ENCODE results near the gene FASTK.
A peak's percentile ranks its signal among the peaks of the same experiment; 100 is the strongest.

The FASTK gene

DNA sequence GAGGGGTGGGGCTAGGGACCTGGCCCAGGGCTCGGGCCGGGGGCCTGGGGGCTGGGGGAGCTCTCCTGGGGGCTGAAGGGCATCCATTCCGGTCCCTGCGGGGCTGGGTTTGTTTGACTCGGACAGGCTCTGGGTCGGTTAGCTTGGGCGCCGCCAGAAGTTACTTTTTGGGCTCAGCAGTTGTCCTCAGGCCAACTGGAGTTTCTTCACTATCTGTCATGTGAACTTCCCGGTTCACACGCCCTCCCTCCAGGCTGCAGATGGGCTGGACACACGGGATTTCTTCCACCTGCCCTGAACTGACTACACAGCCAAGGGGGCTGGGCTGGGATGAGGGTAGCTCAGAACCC lies 17.4 kb downstream of the FASTK start:
- DNase-seq, result no peak

DNA sequence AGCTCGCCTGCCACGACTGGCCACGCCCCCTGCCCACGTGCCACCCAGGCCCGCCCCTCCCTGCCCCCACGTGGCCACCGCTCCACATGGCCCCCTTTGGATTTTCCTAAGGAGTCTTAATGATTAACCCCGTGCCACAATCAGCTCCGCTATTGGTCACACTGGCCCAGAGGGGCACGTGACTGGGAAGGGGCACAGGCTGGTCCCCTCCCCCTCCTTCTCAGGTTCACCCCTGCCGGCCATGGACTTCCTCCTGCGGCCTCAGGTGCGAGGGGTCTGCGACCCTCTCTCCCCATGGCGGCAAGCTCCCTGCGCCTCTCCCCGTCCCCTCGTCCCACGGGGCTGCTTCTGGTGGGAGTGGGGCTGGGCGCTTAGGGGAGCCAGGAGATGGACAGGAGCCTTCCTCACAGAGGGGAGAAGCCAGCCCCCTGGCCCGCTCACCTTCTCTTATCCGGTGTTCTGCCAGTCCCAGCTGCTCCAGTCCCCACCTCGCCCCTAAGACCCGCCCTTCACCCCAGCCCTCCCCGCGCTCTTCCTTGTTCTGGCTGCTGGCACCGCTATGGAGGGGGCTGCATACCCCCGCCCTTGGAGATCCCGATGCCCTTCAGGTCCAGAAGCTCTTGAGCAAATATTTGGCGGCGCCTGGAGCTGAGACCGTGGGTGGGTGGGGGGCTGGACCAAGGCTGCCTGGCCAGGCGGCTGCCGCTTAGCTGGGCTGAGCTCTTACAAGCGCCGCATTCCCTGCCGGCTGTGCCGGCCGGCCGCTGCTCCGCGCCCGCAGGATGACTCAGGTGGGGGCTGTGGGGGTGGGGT lies 18.0 kb downstream of the FASTK start:
- DNase-seq, result no peak

DNA sequence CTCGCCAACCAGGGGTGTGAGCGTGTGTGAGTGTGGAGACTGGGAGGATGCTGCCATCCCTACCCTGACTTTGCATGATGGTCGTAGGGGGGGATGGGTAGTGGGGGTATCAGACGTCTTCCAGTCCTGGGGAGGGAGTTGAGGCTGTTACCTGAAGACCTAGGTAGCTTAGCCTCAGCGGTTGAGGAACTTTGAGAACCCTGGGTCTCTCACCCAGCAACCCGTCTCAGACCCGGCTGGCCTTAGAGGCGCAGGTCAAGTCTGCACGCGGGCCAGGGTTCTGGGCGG lies 18.6 kb downstream of the FASTK start:
- no peak for DNase-seq

DNA sequence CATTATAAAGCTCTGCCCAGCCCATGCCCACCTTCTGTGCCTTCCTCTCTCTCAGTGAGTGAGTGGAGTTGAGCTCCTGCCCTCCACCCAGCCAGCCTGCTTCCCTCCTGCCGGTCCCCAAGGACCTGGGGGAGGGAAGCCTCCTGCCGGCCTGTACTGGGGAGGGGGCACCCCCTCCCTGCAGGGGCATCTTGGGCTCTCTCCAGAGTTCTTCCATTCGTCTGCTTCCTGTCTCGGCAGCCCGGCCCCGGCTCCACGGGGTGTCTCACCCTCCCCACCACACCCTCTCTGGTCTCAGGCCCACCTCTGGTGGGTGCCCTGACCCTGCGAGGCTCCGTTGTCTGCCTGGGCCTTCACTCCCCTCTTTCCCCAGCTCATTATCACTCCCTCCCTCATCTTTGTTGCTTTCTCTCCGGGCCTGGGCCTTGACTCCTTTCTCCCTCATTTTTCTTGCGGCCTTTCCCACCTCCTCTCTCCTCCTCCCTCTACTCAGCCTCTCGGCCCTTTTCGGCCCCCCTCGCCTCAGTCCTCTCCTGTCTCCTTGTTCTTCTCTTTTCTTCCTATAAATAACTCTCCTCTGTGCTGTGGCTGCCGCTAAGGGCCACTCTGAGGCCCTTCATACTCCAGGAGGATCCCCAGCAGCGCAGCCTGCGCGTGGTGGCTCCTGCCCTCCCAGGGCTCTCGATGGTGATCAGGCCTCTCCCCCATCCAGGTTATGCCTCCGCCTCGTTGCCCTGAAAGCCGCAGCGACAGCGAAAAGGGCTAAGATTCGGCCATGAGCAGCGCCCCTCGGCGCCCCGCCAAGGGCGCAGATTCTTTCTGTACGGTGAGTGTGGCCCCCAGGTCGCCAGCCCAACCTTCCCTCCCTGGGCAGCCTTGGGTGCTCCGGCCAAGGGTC lies 19.1 kb downstream of the FASTK start:
- no peak for DNase-seq

DNA sequence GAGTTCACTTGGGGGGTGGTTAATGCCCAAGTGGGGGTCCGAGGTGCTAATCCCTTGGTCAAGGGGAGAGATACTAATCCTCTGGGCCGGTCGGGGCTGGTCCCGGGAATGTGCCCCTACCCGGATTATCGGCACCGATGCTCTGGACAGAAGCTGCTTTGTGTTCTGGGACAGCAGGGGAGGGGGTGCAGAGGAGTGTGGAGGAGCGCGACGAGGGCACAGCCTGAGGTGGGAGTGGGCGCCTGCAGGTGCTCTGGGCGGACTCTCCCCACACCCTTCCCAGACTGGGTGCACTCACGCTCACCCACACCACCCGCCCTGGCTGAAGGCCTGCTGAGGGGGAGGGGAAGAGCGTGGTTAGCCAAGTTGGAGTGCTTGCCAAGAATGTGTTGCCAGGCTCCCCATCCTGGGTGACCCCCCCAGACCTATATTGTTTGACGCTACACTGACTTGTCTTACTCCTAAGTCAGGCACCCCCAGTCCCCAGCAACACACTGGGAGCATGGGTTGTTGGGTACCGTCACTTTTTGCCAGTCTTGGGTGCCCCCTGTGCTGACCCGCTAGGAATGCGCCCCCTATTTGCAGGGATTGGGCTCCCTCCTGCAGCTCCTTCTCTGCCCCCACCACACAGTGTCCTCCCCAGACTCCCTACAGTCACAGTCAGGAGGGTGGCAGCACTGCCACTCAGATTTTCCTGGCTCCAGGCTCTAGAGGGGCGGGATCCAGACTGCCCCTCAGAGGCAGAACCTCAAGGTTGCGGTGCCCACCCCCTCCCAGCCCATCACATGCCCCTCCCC lies 20.0 kb downstream of the FASTK start:
- peak; percentile 21 for DNase-seq

DNA sequence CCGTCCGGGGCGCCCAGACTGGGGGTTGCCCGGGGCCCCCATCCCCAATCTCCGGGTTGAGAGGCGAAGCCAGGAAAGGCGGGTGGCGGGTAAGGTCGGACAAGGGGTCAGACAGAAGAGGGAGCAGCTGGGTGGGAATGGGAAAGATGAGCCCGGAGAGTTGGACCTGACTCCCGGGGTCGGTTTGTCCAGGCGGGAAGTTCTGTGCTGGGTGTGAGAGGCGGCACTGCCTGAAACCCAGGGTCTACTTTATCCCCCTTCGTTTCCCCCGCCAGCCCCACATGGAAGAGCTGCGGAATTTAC lies 20.5 kb downstream of the FASTK start:
- DNase-seq, result no peak

DNA sequence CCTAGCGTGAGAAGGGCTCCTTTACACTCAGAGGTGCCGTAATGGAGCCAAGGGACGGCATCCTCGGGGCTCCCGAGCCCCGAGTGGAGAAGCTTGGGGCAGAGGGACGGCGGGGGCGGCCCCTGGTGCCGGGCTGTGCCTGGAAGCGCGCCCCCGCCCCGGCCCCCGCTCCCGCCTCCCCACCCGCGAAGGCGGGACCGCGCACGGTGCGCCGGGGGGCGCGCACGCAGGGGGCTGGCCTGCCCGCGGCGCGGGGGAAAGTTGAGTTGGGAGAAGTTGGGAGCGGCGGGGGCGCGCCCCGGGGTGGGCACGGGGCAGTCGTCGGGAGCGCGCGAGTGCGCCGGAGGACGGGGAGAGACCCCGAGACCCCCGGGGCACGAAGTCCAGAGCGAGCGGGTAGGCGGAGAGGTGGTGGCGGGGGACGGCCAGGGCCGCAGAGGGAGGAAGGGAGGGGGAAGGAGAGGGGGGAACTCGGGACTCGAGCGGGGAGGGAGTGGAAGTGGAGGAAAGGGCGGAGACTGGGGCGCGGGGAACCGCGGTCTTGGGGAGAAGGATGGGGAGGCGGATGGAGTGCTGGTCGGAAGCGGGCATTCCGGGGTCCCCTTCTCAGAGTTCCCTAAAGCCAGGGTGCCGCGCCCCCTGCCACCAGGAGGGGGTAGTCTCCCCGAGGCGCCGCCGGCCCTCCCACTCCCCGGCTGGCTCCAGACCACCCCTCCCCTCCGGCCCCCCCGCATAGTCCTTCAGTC lies 21.1 kb downstream of the FASTK start, which contains the start of gene SLC4A2:
Gene SLC4A2 (plus strand): TSS at position 223 of the 746 bp plus-strand sequence. CDS start 2,399 bp downstream, outside the sequence.
- DNase-seq, result peak; percentile 76

DNA sequence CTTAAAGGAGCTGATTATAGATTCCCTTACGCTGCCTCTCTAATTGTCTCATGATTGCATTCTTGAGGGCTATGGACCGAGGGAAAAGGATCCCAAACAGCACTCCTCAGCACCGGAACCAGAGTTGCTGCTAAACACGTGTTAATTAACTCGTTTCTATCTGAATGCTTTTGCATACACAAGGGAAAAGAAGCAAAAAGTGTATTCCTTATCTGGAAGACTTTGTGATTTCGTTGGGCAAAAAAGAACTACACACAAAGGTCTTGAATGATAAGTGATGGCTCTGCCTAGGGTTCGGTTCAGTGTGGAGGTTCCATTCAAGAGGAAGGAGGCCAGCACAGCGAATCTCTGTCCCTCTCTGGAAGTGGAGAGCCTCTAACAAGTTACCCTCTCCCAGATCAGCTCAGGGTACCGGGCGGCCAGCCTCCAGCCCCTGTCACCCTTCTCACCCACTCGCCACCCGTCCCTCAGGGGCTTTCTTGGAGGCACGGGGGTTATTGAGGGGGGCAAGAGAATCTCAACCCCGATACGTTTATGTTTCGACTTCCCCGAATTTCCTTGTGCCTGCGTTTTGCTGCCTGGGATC lies 21.7 kb downstream of the FASTK start:
- no peak for DNase-seq

DNA sequence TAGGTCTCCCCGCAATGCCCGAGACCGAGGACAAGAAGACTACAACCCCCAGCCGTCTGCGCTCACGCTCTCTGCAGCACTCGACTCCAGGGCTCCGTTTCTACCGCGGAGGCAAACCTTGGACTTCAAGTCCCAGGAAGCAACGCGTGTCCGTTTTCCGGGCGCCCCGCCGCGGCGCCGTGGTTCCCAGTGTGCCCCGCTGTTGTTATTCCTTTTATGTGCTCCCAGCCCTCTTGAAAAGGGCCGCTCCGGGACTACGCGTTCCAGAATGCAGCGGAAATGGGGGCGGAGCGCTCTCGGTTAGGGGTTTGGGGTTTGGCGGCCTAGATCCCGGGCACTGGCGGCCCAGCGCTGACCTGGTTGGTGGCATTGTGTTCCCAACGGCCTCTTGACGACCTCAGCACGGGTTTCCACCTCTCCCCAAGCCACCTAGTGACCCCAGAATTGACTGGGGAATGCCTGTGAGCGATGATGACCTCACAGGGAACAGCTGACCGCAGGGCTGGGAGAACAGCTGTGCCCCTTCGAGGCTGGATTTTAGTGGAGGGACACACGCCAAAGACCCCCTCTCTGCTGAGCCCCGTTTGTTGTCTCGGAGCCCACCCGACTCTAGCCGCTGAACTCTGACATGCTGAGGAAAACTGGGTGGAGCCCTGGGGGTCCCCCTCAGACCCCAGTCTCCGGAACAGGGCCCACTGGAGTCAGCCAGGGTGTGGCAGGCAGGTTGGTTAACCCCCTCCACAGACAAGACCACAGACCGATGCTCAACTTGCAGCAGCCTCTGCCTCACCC lies 22.4 kb downstream of the FASTK start:
- peak; percentile 97 for DNase-seq

DNA sequence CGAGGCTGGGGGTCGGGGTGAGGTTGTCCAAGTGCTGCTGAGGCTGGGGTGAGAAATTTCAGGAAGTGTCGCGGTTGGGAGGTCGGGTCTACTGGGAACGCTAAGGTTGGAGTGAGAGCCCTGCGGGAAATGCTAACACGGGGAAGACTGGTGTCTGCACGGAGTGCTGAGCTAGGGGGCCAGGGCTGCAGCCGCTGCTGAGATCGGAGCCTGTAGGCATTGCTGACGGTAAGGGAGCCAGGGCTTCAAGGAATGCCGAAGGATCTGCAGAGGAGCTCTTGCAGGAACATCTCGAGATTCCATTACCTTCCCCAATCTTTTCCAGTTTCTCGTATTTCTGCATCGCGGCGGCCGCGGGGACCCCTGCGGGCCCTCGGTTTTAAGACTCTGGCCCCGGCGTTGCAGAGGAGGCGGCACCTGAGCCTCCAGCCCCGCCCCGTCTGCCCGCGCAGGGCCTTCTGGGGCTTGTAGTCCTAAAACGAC lies 23.1 kb downstream of the FASTK start, which contains the start of gene CDK5:
Gene CDK5 (minus strand): TSS at position 392 of the 483 bp plus-strand sequence. CDS start 49 bp downstream, at position 343.
- DNase-seq, result no peak

DNA sequence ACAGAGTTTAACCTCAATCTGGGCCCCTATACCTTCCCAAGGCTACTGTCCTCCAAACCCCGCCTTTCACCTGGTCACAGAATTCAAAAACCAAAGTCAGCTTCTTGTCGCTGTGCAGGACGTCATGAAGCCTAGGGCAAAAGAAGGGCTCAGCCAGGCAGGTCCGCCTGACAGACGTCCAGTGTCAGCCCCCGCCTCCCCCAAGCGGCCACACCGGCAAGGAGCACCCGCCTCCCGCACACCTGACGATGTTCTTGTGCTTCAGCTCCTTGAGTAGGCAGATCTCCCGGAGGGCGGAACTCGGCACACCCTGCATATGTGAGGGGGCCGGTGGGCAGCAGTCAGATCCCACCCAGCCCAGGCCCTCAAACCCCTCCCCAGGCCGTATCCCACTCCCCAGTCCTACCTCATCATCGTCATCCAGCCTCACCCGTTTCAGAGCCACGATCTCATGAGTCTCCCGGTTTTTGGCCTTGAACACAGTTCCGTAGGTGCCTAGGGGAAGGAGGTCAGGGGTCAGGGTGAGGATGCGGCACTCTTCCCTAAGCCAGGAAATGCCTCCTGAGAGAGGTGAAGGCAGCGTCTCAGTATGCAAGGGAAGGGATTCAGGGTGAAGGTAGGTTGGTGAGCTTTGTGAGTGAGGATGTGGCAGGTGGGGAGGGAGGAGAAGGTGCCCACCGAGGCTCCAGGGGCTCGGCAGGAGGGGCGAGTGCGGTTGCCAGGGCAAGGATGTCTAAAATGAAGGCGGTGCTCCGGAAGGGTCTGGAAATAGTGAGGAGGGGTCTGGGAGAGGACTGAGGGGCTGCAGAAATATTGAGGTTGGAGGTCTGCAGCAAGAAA lies 23.7 kb downstream of the FASTK start:
- DNase-seq, result no peak

DNA sequence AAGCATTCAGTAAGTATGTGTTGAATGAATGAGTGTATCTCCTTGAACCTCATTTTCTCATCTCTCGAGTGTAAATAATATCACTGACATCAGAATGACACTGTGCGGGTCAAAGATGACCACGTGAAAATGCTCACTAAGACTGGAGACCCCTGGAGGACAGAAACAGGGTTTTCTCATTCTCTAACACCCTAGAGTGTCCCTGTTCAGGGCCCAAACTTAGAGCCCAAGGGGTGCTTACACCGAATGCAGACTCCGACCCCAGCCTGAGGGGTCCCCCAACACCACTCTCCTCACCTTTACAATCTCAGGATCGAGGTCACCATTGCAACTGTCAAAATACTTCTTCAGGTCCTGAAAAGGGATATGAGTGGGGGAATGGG lies 24.3 kb downstream of the FASTK start:
- DNase-seq, result no peak

DNA sequence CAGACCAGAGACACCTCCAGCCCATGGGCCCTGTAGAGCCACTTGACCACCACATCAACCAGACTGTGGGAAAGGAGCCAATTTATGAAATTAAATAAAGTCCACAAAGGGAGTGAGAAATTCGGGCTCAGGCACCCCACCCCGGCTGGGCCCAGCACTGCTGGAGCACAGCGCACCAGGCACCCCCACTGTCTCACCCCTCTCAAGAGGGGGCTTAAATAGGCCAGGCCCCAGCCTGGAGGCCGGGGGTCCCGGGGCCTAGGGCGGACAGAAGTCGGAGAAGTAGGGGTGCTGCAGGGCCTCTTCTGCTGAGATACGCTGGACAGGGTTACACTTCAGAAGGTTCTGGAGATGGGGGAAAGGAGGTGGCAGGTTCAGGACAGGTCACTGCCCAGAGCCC lies 26.9 kb downstream of the FASTK start:
- no peak for DNase-seq

DNA sequence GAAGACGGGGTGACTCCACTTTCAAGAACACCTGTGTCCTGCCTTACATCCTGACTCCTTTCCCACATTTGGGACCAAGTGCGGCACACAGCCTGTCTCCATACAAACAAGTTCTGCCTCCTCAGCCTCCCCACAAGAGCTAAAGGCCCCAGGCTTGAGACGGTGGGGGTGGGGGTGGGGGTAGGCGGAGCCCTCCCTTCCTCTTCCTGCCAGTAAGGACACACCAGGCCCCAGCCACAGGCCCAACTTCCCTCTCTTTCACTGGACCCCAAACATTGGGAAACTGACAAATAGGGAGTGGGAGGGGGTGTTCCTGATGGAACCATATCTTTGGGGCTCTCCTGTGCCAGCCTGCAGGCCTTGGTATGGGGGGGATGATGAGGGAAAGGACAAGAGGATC lies 27.5 kb downstream of the FASTK start:
- no peak for DNase-seq

DNA sequence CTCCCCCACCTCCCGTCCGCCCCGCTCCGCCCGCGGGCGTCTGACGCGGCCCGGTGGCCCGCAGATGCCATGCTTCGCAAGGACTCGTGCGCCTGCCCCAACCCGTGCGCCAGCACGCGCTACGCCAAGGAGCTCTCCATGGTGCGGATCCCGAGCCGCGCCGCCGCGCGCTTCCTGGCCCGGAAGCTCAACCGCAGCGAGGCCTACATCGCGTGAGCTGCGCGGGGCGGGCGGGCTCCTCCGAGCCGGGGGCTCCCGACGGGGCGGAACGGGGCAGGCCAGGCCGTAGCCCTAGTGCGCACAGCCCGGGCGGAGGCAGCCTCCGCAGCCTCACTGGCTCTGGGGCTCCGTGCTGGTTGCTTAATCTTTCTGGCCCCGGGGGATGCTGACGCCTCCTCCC lies 29.5 kb downstream of the FASTK start:
- peak; percentile 66 for DNase-seq

DNA sequence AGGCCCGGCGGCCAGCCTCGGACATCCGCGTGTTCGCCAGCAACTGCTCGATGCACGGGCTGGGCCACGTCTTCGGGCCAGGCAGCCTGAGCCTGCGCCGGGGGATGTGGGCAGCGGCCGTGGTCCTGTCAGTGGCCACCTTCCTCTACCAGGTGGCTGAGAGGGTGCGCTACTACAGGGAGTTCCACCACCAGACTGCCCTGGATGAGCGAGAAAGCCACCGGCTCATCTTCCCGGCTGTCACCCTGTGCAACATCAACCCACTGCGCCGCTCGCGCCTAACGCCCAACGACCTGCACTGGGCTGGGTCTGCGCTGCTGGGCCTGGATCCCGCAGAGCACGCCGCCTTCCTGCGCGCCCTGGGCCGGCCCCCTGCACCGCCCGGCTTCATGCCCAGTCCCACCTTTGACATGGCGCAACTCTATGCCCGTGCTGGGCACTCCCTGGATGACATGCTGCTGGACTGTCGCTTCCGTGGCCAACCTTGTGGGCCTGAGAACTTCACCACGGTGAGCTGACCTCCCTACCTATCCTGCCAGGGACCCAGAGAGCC lies 31.6 kb downstream of the FASTK start:
- no peak for DNase-seq

DNA sequence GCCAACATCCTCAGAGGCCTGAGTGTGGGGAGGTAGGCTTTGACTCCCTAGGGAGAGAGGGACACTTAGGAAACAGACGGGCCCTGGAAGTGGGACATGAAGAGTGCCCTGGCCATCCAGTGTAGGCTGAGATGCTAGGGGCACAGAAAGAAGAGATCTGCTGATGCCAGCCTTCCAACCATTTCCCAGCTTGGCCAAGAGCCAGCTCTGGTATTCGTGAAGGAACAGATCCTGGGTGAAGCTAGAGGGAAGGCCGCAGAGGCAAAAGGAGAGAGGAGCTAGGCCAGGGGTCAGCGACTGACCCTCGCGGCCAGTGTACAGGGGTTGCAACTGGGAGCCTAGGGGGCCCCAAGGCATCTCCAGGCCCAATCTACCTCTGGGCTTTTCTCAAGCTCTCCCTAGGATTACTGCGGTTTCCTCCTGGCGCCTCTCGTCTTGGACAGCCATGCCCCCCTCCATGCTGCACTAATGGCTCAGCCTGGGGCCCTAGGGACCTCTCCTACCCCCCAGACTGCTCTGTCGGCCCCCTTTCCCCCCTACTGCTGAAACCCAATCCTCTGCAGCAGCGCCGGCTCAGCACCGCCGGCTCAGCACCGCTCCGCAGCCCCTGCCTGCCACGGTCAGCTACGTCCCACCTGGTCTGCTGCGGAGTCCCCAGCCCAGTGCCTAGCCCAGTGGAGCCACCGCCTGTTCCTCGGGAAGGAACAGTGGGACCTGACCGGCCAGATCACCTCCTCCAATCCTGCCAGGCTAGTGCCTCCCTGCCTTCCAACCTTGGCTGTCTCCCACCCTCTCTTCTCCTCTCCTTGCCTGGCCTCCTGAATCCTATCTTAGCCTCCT lies 32.4 kb downstream of the FASTK start, which contains the start of gene ASIC3:
Gene ASIC3 (plus strand): TSS at position 556 of the 840 bp plus-strand sequence. CDS start 355 bp downstream, outside the sequence.
- DNase-seq, result no peak

DNA sequence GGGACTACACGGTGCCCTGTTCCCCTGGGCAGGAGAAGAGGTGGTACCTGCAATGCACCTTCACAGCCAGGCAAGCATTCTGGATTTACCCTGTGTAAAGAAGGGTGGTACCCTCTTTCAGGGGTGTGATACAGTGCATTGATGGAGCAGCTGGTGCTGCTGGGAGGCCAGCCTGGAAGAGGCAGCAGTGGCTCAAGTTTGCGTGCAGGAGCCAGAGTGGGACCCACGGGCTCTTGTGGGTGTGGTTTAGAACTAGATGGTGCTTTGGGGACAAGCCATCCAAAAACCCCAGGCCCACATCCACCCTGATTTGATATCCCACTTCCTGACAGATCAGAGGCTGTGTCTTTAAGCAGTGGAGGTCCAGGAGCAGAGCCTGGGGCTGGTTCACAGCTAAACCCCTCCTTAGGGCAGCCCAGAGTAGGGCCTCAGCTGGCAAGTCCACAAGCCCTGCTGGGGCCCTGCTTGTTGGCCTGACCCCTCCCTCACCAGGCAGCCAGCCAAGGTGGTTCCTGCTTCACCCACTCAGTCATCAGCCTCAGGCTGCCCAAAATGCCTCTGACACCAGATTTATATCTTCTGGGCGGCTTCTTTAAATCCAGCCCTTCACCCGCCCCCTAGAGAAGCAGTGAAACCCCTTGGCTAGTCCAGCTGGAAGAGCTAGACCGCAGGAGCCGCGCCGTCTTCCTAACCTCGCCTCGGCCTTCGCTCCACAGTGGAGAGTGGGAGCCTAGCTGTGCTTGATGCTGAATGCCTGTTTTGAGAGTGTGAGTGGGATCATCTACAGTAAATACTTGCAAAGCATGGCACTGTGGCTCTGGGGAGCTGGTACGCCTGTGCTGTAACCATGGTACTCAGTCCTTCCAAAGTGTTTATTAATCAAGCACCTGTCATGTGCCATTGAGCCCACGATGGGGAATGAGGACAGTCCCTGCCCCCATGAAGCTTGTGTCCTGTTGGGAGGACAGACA lies 33.7 kb downstream of the FASTK start:
- DNase-seq, result no peak
